GM12865 (cell line): ENCODE measurements around the gene PRKCQ.

ENCODE experiments used
- DNase-seq: peaks from one replicate; pipeline ENCODE4 v3.0.0; 2010; ENCODE audit warnings: low read depth
- H3K4me3 ChIP-seq: 2 replicates; pipeline ENCODE4 v1.5.1; 2011; ENCODE audit warnings: mild to moderate bottlenecking, low read depth, low read length, control low read depth
- TF ChIP-seq, protein P1 (sequence below): IDR thresholded peaks from 2 replicates; pipeline ENCODE4 v1.5.1; 2011; ENCODE audit warnings: low read length, control low read depth, low read depth, inconsistent platforms; ENCODE audit not compliant: insufficient read depth; ENCODE audit errors: missing control alignments

PRKCQ gene

DNA sequence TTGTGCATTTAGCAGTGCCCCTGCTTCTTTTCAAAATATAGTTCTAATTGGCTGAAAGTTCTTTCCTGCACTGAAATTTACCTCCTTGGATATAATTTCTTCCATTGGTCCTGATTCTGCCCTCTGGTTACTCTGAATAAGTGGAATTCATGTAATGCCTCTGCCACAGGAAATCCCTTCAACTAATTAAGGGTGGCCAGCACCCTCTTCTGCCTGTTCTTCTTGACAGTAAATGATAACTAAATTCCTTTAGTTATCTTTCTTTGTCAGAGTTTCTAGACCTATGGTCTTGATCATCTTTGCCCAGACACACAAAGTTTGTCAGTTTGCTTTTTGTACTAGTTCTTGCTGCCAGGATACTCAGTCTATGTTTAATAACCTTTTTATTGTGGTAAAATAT is 40.2 kb downstream of the PRKCQ start:
- DNase-seq: no peak
- TF ChIP-seq, protein P1, sequence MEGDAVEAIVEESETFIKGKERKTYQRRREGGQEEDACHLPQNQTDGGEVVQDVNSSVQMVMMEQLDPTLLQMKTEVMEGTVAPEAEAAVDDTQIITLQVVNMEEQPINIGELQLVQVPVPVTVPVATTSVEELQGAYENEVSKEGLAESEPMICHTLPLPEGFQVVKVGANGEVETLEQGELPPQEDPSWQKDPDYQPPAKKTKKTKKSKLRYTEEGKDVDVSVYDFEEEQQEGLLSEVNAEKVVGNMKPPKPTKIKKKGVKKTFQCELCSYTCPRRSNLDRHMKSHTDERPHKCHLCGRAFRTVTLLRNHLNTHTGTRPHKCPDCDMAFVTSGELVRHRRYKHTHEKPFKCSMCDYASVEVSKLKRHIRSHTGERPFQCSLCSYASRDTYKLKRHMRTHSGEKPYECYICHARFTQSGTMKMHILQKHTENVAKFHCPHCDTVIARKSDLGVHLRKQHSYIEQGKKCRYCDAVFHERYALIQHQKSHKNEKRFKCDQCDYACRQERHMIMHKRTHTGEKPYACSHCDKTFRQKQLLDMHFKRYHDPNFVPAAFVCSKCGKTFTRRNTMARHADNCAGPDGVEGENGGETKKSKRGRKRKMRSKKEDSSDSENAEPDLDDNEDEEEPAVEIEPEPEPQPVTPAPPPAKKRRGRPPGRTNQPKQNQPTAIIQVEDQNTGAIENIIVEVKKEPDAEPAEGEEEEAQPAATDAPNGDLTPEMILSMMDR: no peak
- no peak overlapping the region for H3K4me3 ChIP-seq

DNA sequence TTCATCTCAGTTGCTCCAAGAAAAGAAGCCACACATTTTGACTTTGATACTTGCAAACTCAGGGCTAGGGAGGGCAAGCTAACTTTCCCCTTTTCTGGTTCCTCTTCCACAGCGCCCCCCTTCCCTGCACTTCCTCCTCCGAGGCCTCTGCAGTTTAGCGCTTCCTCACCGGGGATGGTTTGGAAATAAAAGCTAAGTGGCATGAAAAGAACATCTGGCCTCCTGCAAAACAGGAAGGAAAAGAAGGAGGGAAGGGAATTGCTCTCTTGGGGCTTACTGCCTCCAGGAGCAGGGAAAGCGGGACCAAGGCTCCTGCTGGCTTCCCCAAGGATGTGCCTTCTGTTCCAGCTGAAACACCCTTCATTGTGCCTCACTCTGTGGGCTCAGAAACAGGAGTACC is 42.3 kb downstream of the PRKCQ start:
- no peak for DNase-seq
- TF ChIP-seq, protein P1: no peak
- H3K4me3 ChIP-seq: no peak overlapping the region

DNA sequence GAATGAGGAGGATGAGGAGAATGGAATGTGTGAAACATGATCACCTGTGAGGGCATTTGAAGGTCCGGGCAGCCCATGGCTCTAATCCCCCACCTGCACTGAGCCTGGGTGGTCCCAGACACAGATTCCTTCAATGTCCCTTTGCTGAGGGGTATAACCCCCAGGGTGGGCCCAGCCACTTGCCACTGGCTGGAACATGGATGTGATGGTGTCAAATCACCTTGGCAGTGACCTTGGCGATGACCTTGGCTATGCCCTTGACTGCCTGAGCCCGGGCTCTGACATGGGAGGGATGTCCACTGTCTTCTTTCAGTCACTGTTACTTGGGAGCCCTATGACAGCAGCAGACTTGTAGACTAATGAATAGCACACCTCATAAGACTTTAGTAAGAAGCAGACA is 44.0 kb downstream of the PRKCQ start:
- TF ChIP-seq, protein P1: no peak
- no peak overlapping the region for H3K4me3 ChIP-seq
- DNase-seq: no peak

DNA sequence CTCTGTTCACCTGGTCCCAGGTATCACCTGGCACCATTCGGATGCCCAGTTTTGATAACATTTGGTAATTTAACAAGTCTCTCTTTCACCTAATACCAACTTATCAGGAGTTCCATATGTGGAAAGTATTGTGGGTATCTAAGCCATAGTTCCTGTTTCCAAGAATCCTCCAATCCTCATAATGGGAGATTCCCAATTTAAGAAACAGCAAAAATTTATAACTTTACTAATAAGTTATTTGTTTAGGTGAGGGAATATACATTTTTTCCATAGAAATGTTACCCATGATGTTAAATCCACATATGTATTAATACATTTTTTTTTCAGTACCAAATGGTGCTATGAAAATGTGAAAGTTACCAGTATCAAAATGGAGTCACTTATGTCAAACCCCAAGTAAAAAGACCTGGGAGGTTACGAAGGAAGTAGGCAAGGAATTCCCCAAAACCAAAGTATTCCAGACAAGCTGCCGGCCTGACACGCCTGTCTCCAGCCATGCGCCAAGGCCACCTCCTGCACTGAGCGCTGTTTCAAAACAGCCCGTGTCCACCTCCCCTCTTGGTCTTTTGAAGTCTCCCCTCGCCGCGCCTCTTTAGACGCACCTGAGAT is 44.8 kb downstream of the PRKCQ start:
- H3K4me3 ChIP-seq: no peak overlapping the region
- TF ChIP-seq, protein P1: no peak
- DNase-seq: no peak

DNA sequence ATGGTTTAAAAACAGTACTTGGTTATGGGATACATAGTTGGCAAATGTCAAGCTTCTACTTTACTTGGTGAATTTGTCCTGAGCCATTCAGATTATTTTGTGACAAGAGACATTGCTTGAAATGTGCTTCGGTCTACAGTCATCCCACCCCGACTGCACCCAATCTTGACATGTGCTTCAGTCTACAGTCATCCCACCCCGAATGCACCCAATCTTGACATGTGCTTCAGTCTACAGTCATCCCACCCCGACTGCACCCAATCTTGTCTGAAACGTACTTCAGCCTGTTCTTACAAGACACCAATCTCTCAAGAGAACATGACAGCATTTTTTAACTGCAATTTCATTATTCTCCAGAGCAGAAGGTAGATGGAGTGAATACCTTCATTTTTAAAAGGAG is 47.8 kb downstream of the PRKCQ start:
- H3K4me3 ChIP-seq: no peak overlapping the region
- no peak for DNase-seq
- TF ChIP-seq, protein P1: no peak

DNA sequence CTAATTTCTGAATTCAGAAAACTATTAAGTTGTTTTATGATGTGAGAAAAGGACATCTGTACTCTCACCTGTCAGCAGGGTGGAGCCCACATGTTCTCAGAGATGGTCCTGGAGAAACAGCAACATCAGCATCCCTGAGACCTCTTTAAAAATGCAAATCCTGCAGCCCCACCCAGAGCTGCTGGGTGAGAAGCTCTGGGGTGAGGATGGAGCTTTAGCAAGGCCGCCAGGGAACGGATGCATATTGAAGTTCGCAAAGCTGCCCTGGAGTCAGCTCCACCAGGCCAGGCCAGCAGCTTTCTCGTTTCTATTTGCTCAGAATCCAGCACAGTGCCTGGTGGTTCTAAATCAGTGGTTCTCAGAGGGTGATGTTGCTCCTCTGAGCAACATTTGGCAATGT is 49.1 kb downstream of the PRKCQ start:
- H3K4me3 ChIP-seq: no peak overlapping the region
- TF ChIP-seq, protein P1: no peak
- DNase-seq: no peak

DNA sequence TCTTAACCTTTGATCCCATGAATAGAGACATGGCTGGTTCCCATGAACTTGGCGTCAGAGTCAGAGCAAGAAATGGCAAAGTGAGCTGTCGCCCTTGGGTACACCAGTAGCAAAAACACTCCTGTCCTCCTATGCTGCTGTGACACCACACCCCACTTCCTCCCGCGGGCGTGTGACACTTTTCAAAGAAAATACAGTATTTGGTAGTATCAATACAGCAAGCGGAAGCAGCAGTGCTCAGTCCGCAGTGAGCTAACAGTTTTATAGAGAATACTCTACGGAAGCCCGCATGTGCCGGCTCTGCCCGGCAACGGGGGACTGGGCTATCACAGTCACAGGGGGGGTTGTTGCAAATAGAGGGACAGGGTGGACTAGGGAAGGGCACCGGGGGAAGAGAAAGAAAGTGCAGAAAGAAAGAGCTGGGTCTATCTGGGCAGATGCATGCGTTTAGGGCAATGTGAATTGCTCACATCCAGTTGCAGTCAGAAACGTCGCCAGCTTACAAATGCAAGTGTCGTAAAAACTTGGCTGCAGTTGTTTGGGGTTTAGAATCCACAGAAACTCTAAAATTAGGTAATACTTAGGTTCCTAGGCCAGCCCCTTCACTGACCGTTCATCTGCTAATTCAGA is 49.8 kb downstream of the PRKCQ start:
- TF ChIP-seq, protein P1: no peak
- H3K4me3 ChIP-seq: no peak overlapping the region
- no peak for DNase-seq
